HepG2 (cell line): Measurements from ENCODE around the gene GRPEL2. TPM values are rescaled to one million over a fixed set of nuclear protein-coding genes. Genes with fewer than 3 reads are reported as not detected.

ENCODE experiments used
- ATAC-seq: fragments of 200-7000 bp; cut with Tn5 transposase; 3 replicates; pipeline ENCODE4 v1.9.1; 2020; ENCODE audit warnings: mild to moderate bottlenecking, moderate library complexity
- BruUV-seq: library from RNA; stranded (reverse); fragments of 400-500 nt; replicated peaks from 2 replicates; lab custom pipeline; 2021; lab: Mats Ljungman, UMichigan
- CTCF ChIA-PET: fragments of 300-600 bp; formaldehyde crosslinking; extraction: SDS; loops from one replicate; lab custom pipeline; 2021; ENCODE audit warnings: low total read pairs, inconsistent platforms, low intra/inter-chr PET ratio; lab: Yijun Ruan, JAX
- POLR2A ChIA-PET: fragments of 350-600 bp; sonication (Branson Sonifier 250); formaldehyde crosslinking; loops from one replicate; lab custom pipeline; 2020; ENCODE audit warnings: antibody characterized with exemption, inconsistent platforms; lab: Yijun Ruan, JAX
- DNase-seq: peaks from one replicate; pipeline ENCODE4 v3.0.0-alpha.2; 2015; ENCODE audit warnings: low spot score
- FAIRE-seq: peaks from 3 replicates; lab custom pipeline; 2011; peaks lifted over from hg19 to GRCh38; lab: Jason Lieb, UNC
- H2AFZ ChIP-seq: one replicate; pipeline ENCODE4 v1.6.1; 2011; ENCODE audit warnings: low read length, inconsistent platforms
- H3K27ac ChIP-seq: fragments of 300-600 bp; 3 replicates; pipeline ENCODE4 v1.8.0; 2011; ENCODE audit warnings: mixed run types, mild to moderate bottlenecking, mixed read lengths, low read length, inconsistent platforms; ENCODE audit not compliant: insufficient read depth; ENCODE audit errors: extremely low read length
- H3K27me3 ChIP-seq, 2 experiments: fragments of 200-600 bp in 1 of 2; 2 replicates in 1 of 2; 3 replicates in 1 of 2; pipeline versions ENCODE4 v1.6.0 to v1.8.0; 2011; ENCODE audit warnings: low read length in 2 of 2, mild to moderate bottlenecking in 2 of 2, moderate library complexity in 2 of 2, inconsistent platforms in 1 of 2; ENCODE audit not compliant: insufficient read depth in 2 of 2, control insufficient read depth in 1 of 2
- H3K36me3 ChIP-seq, 2 experiments: fragments of 200-600 bp in 1 of 2; replicated peaks in 1 of 2; 2 replicates in 1 of 2; 3 replicates in 1 of 2; pipeline versions ENCODE4 v1.5.1 to v1.8.0; 2011; ENCODE audit warnings: low read length in 2 of 2, inconsistent platforms in 1 of 2; ENCODE audit not compliant: insufficient read depth in 2 of 2, control insufficient read depth in 1 of 2
- H3K4me1 ChIP-seq: 2 replicates; pipeline ENCODE4 v1.5.1; 2012; ENCODE audit warnings: low read length, inconsistent platforms; ENCODE audit not compliant: insufficient read depth
- H3K4me2 ChIP-seq: 2 replicates; pipeline ENCODE4 v1.6.0; 2011; ENCODE audit warnings: low read depth, low read length, inconsistent platforms
- H3K4me3 ChIP-seq, 3 experiments: fragments of 200-600 bp in 1 of 3; sonication (generic), shearing (Covaris generic) in 1 of 3; replicated peaks in 1 of 3; 2 replicates each; pipeline ENCODE4 v1.5.1; 2011 to 2016; ENCODE audit warnings: low read length in 3 of 3, inconsistent platforms in 2 of 3, low read depth in 2 of 3, mild to moderate bottlenecking in 2 of 3, control low read depth in 1 of 3, mixed read lengths in 1 of 3; ENCODE audit not compliant: insufficient read depth in 1 of 3
- H3K79me2 ChIP-seq: one replicate; pipeline ENCODE4 v1.6.1; 2011; ENCODE audit warnings: low read length, inconsistent platforms; ENCODE audit not compliant: insufficient read depth
- H3K9ac ChIP-seq: 2 replicates; pipeline ENCODE4 v1.6.0; 2011; ENCODE audit warnings: mild to moderate bottlenecking, low read depth, low read length, inconsistent platforms; ENCODE audit not compliant: insufficient read depth
- H3K9me3 ChIP-seq: 2 replicates; pipeline ENCODE4 v1.5.1; 2012; ENCODE audit warnings: mild to moderate bottlenecking, low read length
- H4K20me1 ChIP-seq: 2 replicates; pipeline ENCODE4 v1.6.0; 2011; ENCODE audit warnings: inconsistent platforms, mild to moderate bottlenecking, low read length, moderate library complexity; ENCODE audit not compliant: insufficient read depth
- HNF1A ChIP-seq, 2 experiments: sonication (generic) in 1 of 2; formaldehyde crosslinking in 1 of 2; IDR thresholded peaks; 2 replicates each; pipeline versions ENCODE4 v1.4.0 to v1.6.1; 2016 to 2020; ENCODE audit warnings: borderline replicate concordance in 1 of 2, low read depth in 1 of 2, mild to moderate bottlenecking in 1 of 2, missing genetic modification reagents in 1 of 2
- HNF1B ChIP-seq: sonication (generic); formaldehyde crosslinking; IDR thresholded peaks from 2 replicates; pipeline ENCODE4 v1.5.1; 2020; ENCODE audit warnings: mild to moderate bottlenecking, moderate library complexity, missing genetic modification reagents
- HOXA9 ChIP-seq: sonication (generic); formaldehyde crosslinking; IDR thresholded peaks from 2 replicates; pipeline ENCODE4 v1.8.1; 2022; ENCODE audit warnings: missing genetic modification reagents, mild to moderate bottlenecking, moderate library complexity, borderline replicate concordance
- MBD4 ChIP-seq: IDR thresholded peaks from 2 replicates; pipeline ENCODE4 v1.6.1; 2012; ENCODE audit warnings: low read length, inconsistent platforms, borderline replicate concordance
- MEIS1 ChIP-seq: sonication (generic); formaldehyde crosslinking; IDR thresholded peaks from 2 replicates; pipeline ENCODE4 v1.9.0; 2021; ENCODE audit warnings: mild to moderate bottlenecking, missing genetic modification reagents, moderate library complexity, borderline replicate concordance
- NR2F6 ChIP-seq, 2 experiments: IDR thresholded peaks; 2 replicates each; pipeline ENCODE4 v1.6.1; 2016; ENCODE audit warnings: antibody characterized with exemption in 1 of 2, mild to moderate bottlenecking in 1 of 2
- PHF5A ChIP-seq: IDR thresholded peaks from one replicate; pipeline ENCODE4 v1.6.1; 2018; ENCODE audit warnings: low read depth, missing genetic modification reagents; ENCODE audit not compliant: unreplicated experiment
- SMARCC2 ChIP-seq: fragments of 450-650 bp; IDR thresholded peaks from 2 replicates; pipeline ENCODE4 v1.6.1; 2017; ENCODE audit warnings: antibody characterized with exemption, mild to moderate bottlenecking
- TBP ChIP-seq: sonication (generic); formaldehyde crosslinking; IDR thresholded peaks from 2 replicates; pipeline ENCODE4 v1.5.0; 2020; ENCODE audit warnings: missing genetic modification reagents
- ZNF343 ChIP-seq: sonication (generic); formaldehyde crosslinking; IDR thresholded peaks from 2 replicates; pipeline ENCODE4 v1.4.0; 2020; ENCODE audit warnings: mild to moderate bottlenecking, missing genetic modification reagents
- ZNF639 ChIP-seq: conservative IDR thresholded peaks from 2 replicates; pipeline ENCODE4 v1.6.1; 2018; ENCODE audit warnings: missing genetic modification reagents
- ZNF775 ChIP-seq: sonication (generic); formaldehyde crosslinking; IDR thresholded peaks from 2 replicates; pipeline ENCODE4 v1.4.0; 2020; ENCODE audit warnings: missing genetic modification reagents, mild to moderate bottlenecking, moderate library complexity, borderline replicate concordance
- WGBS: methylation state at CpG from one replicate; pipeline ENCODE4 v1.1.6; 2017; ENCODE audit warnings: low lambda C conversion rate; 5-methylcytosine and 5-hydroxymethylcytosine counted together
- in situ Hi-C: cut with HindIII; loops from 2 replicates; pipeline ENCODE4 v1.10.0; 2017; ENCODE audit warnings: low pct_unique_long_range_greater_than_20kb; ENCODE audit not compliant: extremely low pct_ligation_motif_present
- intact Hi-C: fragments of 100-400 bp; cut with micrococcal nuclease; formaldehyde crosslinking; loops from one replicate; pipeline ENCODE4 v1.10.0; 2022; ENCODE audit not compliant: unreplicated experiment
- polyA plus RNA-seq, 8 experiments: library from polyadenylated mRNA; depleted of rRNA in 3 of 8; stranded (reverse) in 7 of 8; unstranded in 1 of 8; fragments of >200 nt; fragmentation: Illumina TruSeq in 4 of 8; extraction: Trizol in 4 of 8; gene quantifications; 2 replicates each; pipeline versions ENCODE4 v1.2.1 to v1.2.3, GENCODE V29; 2011 to 2016; ENCODE audit warnings: low read depth in 4 of 8, missing spikeins in 1 of 8, mixed read lengths in 1 of 8; ENCODE audit not compliant: insufficient read depth in 1 of 8
- total RNA-seq, 5 experiments: library from RNA; depleted of rRNA; stranded (reverse); fragments of >200 nt; fragmentation: Illumina TruSeq; extraction: Trizol; gene quantifications; 2 replicates each; pipeline ENCODE4 v1.2.3, GENCODE V29; 2016; ENCODE audit warnings: low read depth in 1 of 5
- TF ChIP-seq, protein P1 (sequence below): sonication (generic); formaldehyde crosslinking; IDR thresholded peaks from 2 replicates; pipeline ENCODE4 v1.4.0; 2020; ENCODE audit warnings: mild to moderate bottlenecking, missing genetic modification reagents

Gene GRPEL2
- total and polyA plus RNA-seq, 2 of the 13 experiments (the other 11 are each of a cell fraction or from before 2014, with no cell fraction given): 13.1 to 16.6 TPM

DNA sequence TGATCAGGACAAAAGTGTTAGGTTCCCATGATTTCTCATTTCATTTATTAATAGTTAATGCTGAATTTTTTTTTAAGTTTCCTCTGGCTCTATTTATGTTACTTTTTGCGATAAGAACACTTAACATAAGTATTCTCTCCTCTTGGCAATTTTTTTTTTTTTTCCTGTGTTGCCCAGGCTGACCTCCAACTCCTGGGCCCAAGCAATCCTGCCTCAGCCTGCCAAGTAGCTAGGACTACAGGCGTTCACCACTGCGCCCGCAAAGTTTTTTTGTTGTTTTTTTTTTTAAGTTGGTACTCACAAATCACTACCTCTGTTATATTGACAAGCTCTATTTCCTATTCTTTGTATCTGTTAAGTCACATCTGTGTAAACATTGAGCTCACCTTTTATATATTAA, 6.9 kb downstream of the GRPEL2 start:
- Histone ChIP-seq H3K9ac (no peak overlapping the region), H2AFZ (no peak overlapping the region), H3K4me1 (peaks cover 22% of the 10 kb centered on the region), H3K4me2 (no peak overlapping the region), H3K4me3 (no peak overlapping the region), H4K20me1 (0 out of 2 replicates have a peak, but pooled peaks cover 4% of the 10 kb centered on the region), H3K27ac (no peak overlapping the region), H3K9me3 (no peaks in the 10 kb centered on the region), H3K79me2 (peaks cover 7% of the 10 kb centered on the region), H3K27me3 (no peaks in the 10 kb centered on the region), H3K36me3 (peaks cover 13 to 61% of the 10 kb centered on the region in 2 experiments)
- ChIA-PET POLR2A (interaction anchor here (0.8 kb wide), 1 partner anchor 32 kb away, joined by 3 read pairs; no protein-coding TSS in a partner anchor), CTCF (no interaction called here)
- DNase-seq (no peak), ATAC-seq (no peak), FAIRE-seq (no peak)
- in situ Hi-C loops: no loop called here
- intact Hi-C loops: no loop called here
- WGBS: 97% methylated on average over 4 of the region's 4 CpGs
- no TSS peak for BruUV-seq
- no peak for TF ChIP-seq HNF1A (IDR thresholded peaks at IDR 0.05; ENCODE audit: low read depth)
- no peak for TF ChIP-seq HNF1A (CRISPR knock-in tag; IDR thresholded peaks at IDR 0.05; ENCODE audit: borderline replicate concordance)
- no peak for TF ChIP-seq MEIS1
- TF ChIP-seq MBD4: no peak
- TF ChIP-seq SMARCC2: no peak
- TF ChIP-seq HNF1B (CRISPR knock-in tag): no peak
- TF ChIP-seq ZNF775 (CRISPR knock-in tag): no peak
- no peak for TF ChIP-seq NR2F6 (IDR thresholded peaks at IDR 0.05)
- no peak for TF ChIP-seq NR2F6 (CRISPR knock-in tag; IDR thresholded peaks at IDR 0.05)
- TF ChIP-seq ZNF639: no peak
- TF ChIP-seq HOXA9 (CRISPR knock-in tag): no peak
- no peak for TF ChIP-seq ZNF343 (CRISPR knock-in tag)
- TF ChIP-seq PHF5A: no peak
- TF ChIP-seq TBP (CRISPR knock-in tag): no peak
- TF ChIP-seq, protein P1, sequence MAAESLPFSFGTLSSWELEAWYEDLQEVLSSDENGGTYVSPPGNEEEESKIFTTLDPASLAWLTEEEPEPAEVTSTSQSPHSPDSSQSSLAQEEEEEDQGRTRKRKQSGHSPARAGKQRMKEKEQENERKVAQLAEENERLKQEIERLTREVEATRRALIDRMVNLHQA (CRISPR knock-in tag): no peak
